Measurements from ENCODE around the gene KLF7.

Gene KLF7

GRCh38 chr2:207142461-207142860, 23.3 kb downstream of the KLF7 start (continued):
- no peak for TF ChIP-seq POU6F1 (CRISPR knock-in tag; IDR thresholded peaks at IDR 0.05; ENCODE audit: borderline replicate concordance, low read depth)

GRCh38 chr2:207141386-207141785, 24.4 kb downstream of the KLF7 start:
- TF ChIP-seq ZC3H10 (CRISPR knock-in tag; IDR thresholded peaks at IDR 0.05) (no peak), ZFP30 (CRISPR knock-in tag; IDR thresholded peaks at IDR 0.05) (no peak), CSRNP3 (CRISPR knock-in tag; IDR thresholded peaks at IDR 0.05) (no peak), TCF4 (CRISPR knock-in tag; IDR thresholded peaks at IDR 0.05; ENCODE audit: borderline replicate concordance) (no peak), CSDC2 (CRISPR knock-in tag; IDR thresholded peaks at IDR 0.05) (no peak), ZNF70 (CRISPR knock-in tag; IDR thresholded peaks at IDR 0.05) (no peak), ZNF565 (CRISPR knock-in tag; conservative IDR thresholded peaks at IDR 0.05; ENCODE audit: low read depth) (no peak), ISL1 (CRISPR knock-in tag; IDR thresholded peaks at IDR 0.05) (no peak), PATZ1 (CRISPR knock-in tag; IDR thresholded peaks at IDR 0.05; ENCODE audit: borderline replicate concordance) (no peak), TOX (CRISPR knock-in tag; IDR thresholded peaks at IDR 0.05; ENCODE audit: borderline replicate concordance) (no peak), ZFP3 (CRISPR knock-in tag; IDR thresholded peaks at IDR 0.05) (no peak), ESRRG (CRISPR knock-in tag; IDR thresholded peaks at IDR 0.05) (no peak), ZNF8 (CRISPR knock-in tag; IDR thresholded peaks at IDR 0.05) (no peak)
- ATAC-seq = no peak

GRCh38 chr2:207140265-207140664, 25.5 kb downstream of the KLF7 start:
- TF ChIP-seq ESRRG (CRISPR knock-in tag; IDR thresholded peaks at IDR 0.05) (no peak), SNAI2 (CRISPR knock-in tag; IDR thresholded peaks at IDR 0.05) (no peak), BACH2 (CRISPR knock-in tag; IDR thresholded peaks at IDR 0.05; ENCODE audit: borderline replicate concordance) (no peak), CSDC2 (CRISPR knock-in tag; IDR thresholded peaks at IDR 0.05) (no peak), ISL1 (CRISPR knock-in tag; IDR thresholded peaks at IDR 0.05) (no peak), TOX (CRISPR knock-in tag; IDR thresholded peaks at IDR 0.05; ENCODE audit: borderline replicate concordance) (no peak), POU6F1 (CRISPR knock-in tag; IDR thresholded peaks at IDR 0.05; ENCODE audit: borderline replicate concordance, low read depth) (no peak), ZNF70 (CRISPR knock-in tag; IDR thresholded peaks at IDR 0.05) (no peak), ZC3H10 (CRISPR knock-in tag; IDR thresholded peaks at IDR 0.05) (no peak), CREB5 (CRISPR knock-in tag; IDR thresholded peaks at IDR 0.05; ENCODE audit: low read depth) (no peak), CSRNP3 (CRISPR knock-in tag; IDR thresholded peaks at IDR 0.05) (no peak), TCF4 (CRISPR knock-in tag; IDR thresholded peaks at IDR 0.05; ENCODE audit: borderline replicate concordance) (no peak), GLIS3 (CRISPR knock-in tag; IDR thresholded peaks at IDR 0.05) (no peak), ARNTL (CRISPR knock-in tag; IDR thresholded peaks at IDR 0.05; ENCODE audit: borderline replicate concordance, low read depth) (no peak), ZFP3 (CRISPR knock-in tag; IDR thresholded peaks at IDR 0.05) (no peak)
- no peak for ATAC-seq
